Placental epithelial cell (primary cell): ENCODE data around the gene CCNL1. TPM values are rescaled to one million over a fixed set of nuclear protein-coding genes. Genes with fewer than 3 reads are reported as not detected.

Source experiments
- small RNA-seq: library from RNA; depleted of rRNA; stranded (forward); fragments of <200 nt; gene quantifications from one replicate; pipeline ENCODE3, GENCODE V24; 2012
- total RNA-seq: library from RNA; depleted of rRNA; stranded (reverse); fragments of >200 nt; gene quantifications from 2 replicates; pipeline ENCODE4 v1.2.3, GENCODE V29; 2012

The CCNL1 gene
- 138 and 140 TPM in 2 replicates for total RNA-seq

DNA sequence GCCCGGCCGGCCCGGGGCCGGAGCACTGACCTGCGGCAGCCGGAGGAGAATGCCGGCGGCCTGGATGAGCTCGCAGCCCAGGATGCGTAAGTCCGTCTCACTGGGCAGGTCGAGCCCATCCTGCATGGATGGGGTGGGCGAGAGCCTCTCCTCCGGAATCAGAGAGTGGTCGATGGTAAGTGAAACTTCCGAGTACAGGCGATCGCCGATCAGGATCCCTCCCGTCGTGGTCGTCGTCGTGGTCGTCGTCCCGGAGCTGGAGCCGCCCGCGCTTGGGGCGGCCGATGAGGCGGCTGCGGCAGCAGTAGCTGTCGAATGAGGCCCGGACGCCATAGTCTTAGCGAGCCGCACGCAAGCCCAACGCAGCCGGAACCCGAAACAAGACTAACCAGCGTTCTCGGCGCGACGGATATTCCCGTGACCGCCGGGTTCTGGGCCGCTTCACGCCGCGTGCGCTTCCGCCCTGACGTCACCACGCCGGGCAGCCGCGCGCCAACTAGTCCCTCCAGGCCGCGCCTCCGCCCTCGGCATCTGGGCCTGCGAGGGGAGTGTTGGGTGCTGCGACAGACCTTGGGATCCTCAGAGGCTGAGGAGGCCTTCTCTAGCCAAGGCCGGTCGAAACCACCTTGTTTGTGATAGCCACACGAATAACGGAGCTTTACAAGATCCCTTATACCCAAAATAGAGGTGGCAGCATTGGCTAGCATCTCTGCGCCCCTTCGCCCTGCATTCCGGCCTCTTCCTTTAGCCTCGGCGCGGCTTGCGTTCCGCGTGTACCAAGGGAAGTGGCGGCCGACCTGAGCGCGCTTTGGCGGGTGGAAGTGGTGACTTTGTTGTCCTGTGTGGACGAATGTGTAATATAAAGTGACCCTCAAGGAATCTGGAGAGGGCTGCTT is at the start of gene CCNL1:
Gene CCNL1, minus strand, starts transcription at position 386 of the 896 bp plus-strand sequence. Its CDS starts 53 bp downstream, at position 333.

Small RNA genes lying within 50 kb of the gene (small RNA-seq; reads per million reads assigned to genes)
- not detected for gene RF00019
- not detected for gene RNA5SP146
